HT-29 (cell line): ENCODE data around the gene MEIS1. TPM values are rescaled to one million over a fixed set of nuclear protein-coding genes. Genes with fewer than 3 reads are reported as not detected.

Source experiments
- DNase-seq: peaks from one replicate; pipeline ENCODE4 v3.0.0-alpha.2; 2015; ENCODE audit warnings: low spot score
- total RNA-seq: library from RNA; depleted of rRNA; stranded (reverse); fragments of >200 nt; shearing (Covaris generic); gene quantifications from 2 replicates; pipeline ENCODE4 v1.2.3, GENCODE V29; 2014

Gene MEIS1
- total RNA-seq, 1 experiment from 2014 or later = 3.1 TPM

GRCh38 chr2:66443979-66444861, 9.3 kb downstream of the MEIS1 start:
- DNase-seq = no peak

GRCh38 chr2:66445076-66445924, 10.4 kb downstream of the MEIS1 start:
- DNase-seq = no peak

- no peak for DNase-seq
Measured at GRCh38 chr2:66445925-66446871, 11.3 kb downstream of the MEIS1 start.

GRCh38 chr2:66446941-66447340, 12.0 kb downstream of the MEIS1 start:
- DNase-seq = no peak

- DNase-seq = no peak
Measured at GRCh38 chr2:66447677-66448076, 12.8 kb downstream of the MEIS1 start.

GRCh38 chr2:66448136-66448991, 13.4 kb downstream of the MEIS1 start:
- no peak for DNase-seq

GRCh38 chr2:66452214-66452613, 17.3 kb downstream of the MEIS1 start:
- DNase-seq = no peak

- no peak for DNase-seq
Measured at GRCh38 chr2:66452917-66453316, 18.0 kb downstream of the MEIS1 start.

GRCh38 chr2:66455490-66455889, 20.6 kb downstream of the MEIS1 start:
- no peak for DNase-seq

GRCh38 chr2:66456183-66457041, 21.5 kb downstream of the MEIS1 start:
- DNase-seq = no peak

GRCh38 chr2:66457545-66457944, 22.6 kb downstream of the MEIS1 start:
- DNase-seq = no peak

GRCh38 chr2:66460031-66460430, 25.1 kb downstream of the MEIS1 start:
- DNase-seq = no peak

- DNase-seq = no peak
Measured at GRCh38 chr2:66461001-66461663, 26.2 kb downstream of the MEIS1 start.

GRCh38 chr2:66461664-66462500, 27.0 kb downstream of the MEIS1 start:
- DNase-seq = no peak

GRCh38 chr2:66462501-66462825, 27.5 kb downstream of the MEIS1 start:
- DNase-seq = no peak

GRCh38 chr2:66463206-66463755, 28.4 kb downstream of the MEIS1 start:
- DNase-seq = no peak

- no peak for DNase-seq
Measured at GRCh38 chr2:66464930-66465637, 30.2 kb downstream of the MEIS1 start.
